BJ (cell line): Measurements from ENCODE around the gene RPS6KA2. TPM values are rescaled to one million over a fixed set of nuclear protein-coding genes. Genes with fewer than 3 reads are reported as not detected.

Experiments
- CTCF ChIA-PET: fragments of 350-600 bp; formaldehyde crosslinking; extraction: SDS; loops from one replicate; lab custom pipeline; 2021; ENCODE audit warnings: antibody characterized with exemption, inconsistent platforms; lab: Yijun Ruan, JAX
- POLR2A ChIA-PET: fragments of 300-600 bp; sonication (Branson Sonifier 250); formaldehyde crosslinking; extraction: SDS; loops from one replicate; lab custom pipeline; 2021; ENCODE audit warnings: antibody characterized with exemption; lab: Charles Lee
- DNase-seq: peaks from one replicate; pipeline ENCODE4 v3.0.0-alpha.2; 2011; ENCODE audit warnings: low read depth
- H3K27me3 ChIP-seq: 2 replicates; pipeline ENCODE4 v1.6.0; 2011; ENCODE audit warnings: low read length; ENCODE audit not compliant: control insufficient read depth, insufficient read depth
- H3K36me3 ChIP-seq: 2 replicates; pipeline ENCODE4 v1.5.1; 2011; ENCODE audit warnings: low read length; ENCODE audit not compliant: control insufficient read depth, insufficient read depth
- H3K4me3 ChIP-seq: 2 replicates; pipeline ENCODE4 v1.5.1; 2011; ENCODE audit warnings: low read depth, mild to moderate bottlenecking, control low read depth, low read length
- CTCF ChIP-seq: IDR thresholded peaks from 2 replicates; pipeline ENCODE4 v1.5.1; 2011; ENCODE audit warnings: low read depth, mild to moderate bottlenecking, control low read depth, inconsistent platforms, low read length, moderate library complexity; ENCODE audit not compliant: insufficient read depth
- polyA plus RNA-seq: library from polyadenylated mRNA; depleted of rRNA; stranded (reverse); fragments of >200 nt; gene quantifications from 2 replicates; pipeline ENCODE4 v1.2.3, GENCODE V29; 2011

Gene RPS6KA2
- polyA plus RNA-seq, 1 experiment: 80.8 TPM

GRCh38 chr6:166472636-166473035 lies 154.4 kb downstream of the RPS6KA2 start:
- ChIA-PET CTCF (no interaction called here), POLR2A (no interaction called here)
- no peak for DNase-seq
- TF ChIP-seq CTCF: no peak
- no peak overlapping the region for H3K4me3 ChIP-seq
- peaks cover 2% of the 10 kb centered on the region for H3K36me3 ChIP-seq
- H3K27me3 ChIP-seq: no peaks in the 10 kb centered on the region

GRCh38 chr6:166471797-166472260 lies 155.2 kb downstream of the RPS6KA2 start:
- Histone ChIP-seq H3K4me3 (no peak overlapping the region), H3K27me3 (no peaks in the 10 kb centered on the region), H3K36me3 (peaks cover 2% of the 10 kb centered on the region)
- ChIA-PET CTCF (no interaction called here), POLR2A (no interaction called here)
- TF ChIP-seq CTCF: no peak
- no peak for DNase-seq

GRCh38 chr6:166470863-166471410 lies 156.1 kb downstream of the RPS6KA2 start:
- Histone ChIP-seq H3K27me3 (no peaks in the 10 kb centered on the region), H3K36me3 (peaks cover 2% of the 10 kb centered on the region), H3K4me3 (no peak overlapping the region)
- no peak for TF ChIP-seq CTCF
- CTCF ChIA-PET: no interaction called here
- DNase-seq: no peak
- POLR2A ChIA-PET: no interaction called here

GRCh38 chr6:166470029-166470862 lies 156.8 kb downstream of the RPS6KA2 start:
- CTCF ChIA-PET: no interaction called here
- peaks cover 2% of the 10 kb centered on the region for H3K36me3 ChIP-seq
- H3K27me3 ChIP-seq: no peaks in the 10 kb centered on the region
- no peak for TF ChIP-seq CTCF
- no peak for DNase-seq
- H3K4me3 ChIP-seq: no peak overlapping the region
- POLR2A ChIA-PET: no interaction called here

GRCh38 chr6:166469426-166469961 lies 157.6 kb downstream of the RPS6KA2 start:
- POLR2A ChIA-PET: no interaction called here
- no peaks in the 10 kb centered on the region for H3K27me3 ChIP-seq
- TF ChIP-seq CTCF: no peak
- no peak for DNase-seq
- H3K4me3 ChIP-seq: no peak overlapping the region
- CTCF ChIA-PET: no interaction called here
- H3K36me3 ChIP-seq: peaks cover 2% of the 10 kb centered on the region
